ENCODE measurements around the gene ZNF397. TPM values are rescaled to one million over a fixed set of nuclear protein-coding genes. Genes with fewer than 3 reads are reported as not detected.

The ZNF397 gene
- total RNA-seq, 1 experiment from 2014 or later: 35.3 TPM

GRCh38 chr18:35244671-35245070, 3.8 kb downstream of the ZNF397 start:
- Histone ChIP-seq H2AK5ac (ENCODE audit: insufficient read length, low read length) (no peak overlapping the region), H3K18ac (ENCODE audit: insufficient read length, low read depth, low read length) (no peak overlapping the region), H3K27me3 (ENCODE audit: insufficient read depth, low read length) (no peaks in the 10 kb centered on the region), H4K20me1 (ENCODE audit: control insufficient read depth, insufficient read depth, insufficient read length) (no peaks in the 10 kb centered on the region), H4K5ac (ENCODE audit: insufficient read length, low read depth, low read length) (no peak overlapping the region), H3K9me3 (ENCODE audit: control insufficient read depth, low read depth, low read length) (no peaks in the 10 kb centered on the region), H3K4ac (ENCODE audit: low read depth, low read length) (no peak overlapping the region), H3K79me1 (ENCODE audit: insufficient read depth, low read depth, low read length, poor library complexity, severe bottlenecking) (peaks cover 3% of the 10 kb centered on the region), H2AFZ (ENCODE audit: low read length) (no peak overlapping the region), H3K4me2 (ENCODE audit: insufficient read depth, insufficient read length, low read length) (no peak overlapping the region), H2BK15ac (ENCODE audit: low read depth, low read length) (no peak overlapping the region), H3T11ph (ENCODE audit: low read length) (no peak overlapping the region), H4K8ac (replicated peaks; ENCODE audit: insufficient read length, low read depth, low read length) (no peak overlapping the region), H3K23me2 (ENCODE audit: insufficient read length, low read depth, low read length, poor library complexity, severe bottlenecking) (peaks cover 3% of the 10 kb centered on the region), H3K9ac (ENCODE audit: extremely low read depth, insufficient read length, low read length) (no peak overlapping the region), H4K91ac (ENCODE audit: insufficient read length, low read depth, low read length) (no peak overlapping the region), H3K23ac (ENCODE audit: insufficient read length, low read depth, low read length) (no peak overlapping the region), H2BK5ac (ENCODE audit: insufficient read length, low read length) (no peak overlapping the region), H3K27ac (ENCODE audit: insufficient read length, low read depth, low read length) (no peak overlapping the region), H2BK12ac (ENCODE audit: insufficient read length, low read depth, low read length) (no peak overlapping the region), H2BK120ac (ENCODE audit: low read depth, low read length, poor library complexity, severe bottlenecking) (no peak overlapping the region), H3K79me2 (ENCODE audit: insufficient read depth, low read length) (peaks cover 4% of the 10 kb centered on the region; the same call in 1 of the 2 replicates), H3K56ac (ENCODE audit: insufficient read length, low read depth, low read length) (no peak overlapping the region), H3K4me1 (ENCODE audit: insufficient read depth, low read length) (no peaks in the 10 kb centered on the region), H3K14ac (ENCODE audit: insufficient read depth, low read length) (no peak overlapping the region), H2BK20ac (ENCODE audit: low read depth, low read length, poor library complexity, severe bottlenecking) (no peak overlapping the region)
- H3K4me3 Mint-ChIP-seq: no peak overlapping the region
- H3K36me3 Mint-ChIP-seq (ENCODE audit: insufficient read depth in 1 of 3, low read depth in 3 of 3): peaks cover 60 to 70% (median 68%) of the 10 kb centered on the region in 3 experiments
- no peaks in the 10 kb centered on the region; a peak in 1 of 5 replicates for H3K9me3 Mint-ChIP-seq
- H3K27me3 Mint-ChIP-seq (ENCODE audit: low read depth): no peaks in the 10 kb centered on the region
- peaks cover 6 to 11% of the 10 kb centered on the region in 2 experiments for H3K4me1 Mint-ChIP-seq
- WGBS (ENCODE audit: extremely low coverage, insufficient read length, low lambda C conversion rate): no CpG with 5 or more reads among the region's 4 CpGs
- no peak for TF ChIP-seq CTCF (conservative IDR thresholded peaks at IDR 0.05)
- H3K27ac Mint-ChIP-seq: no peak overlapping the region
- DNase-seq: no peak

Data from H9 (cell line).